Measurements from ENCODE around the gene MYOG.

- no peak for TF ChIP-seq CTCF (conservative IDR thresholded peaks at IDR 0.05; ENCODE audit: low read depth, low read length)
- TF ChIP-seq CHD1 (IDR thresholded peaks at IDR 0.05; ENCODE audit: low read depth, low read length), result no peak
- no peak for TF ChIP-seq SMC3 (IDR thresholded peaks at IDR 0.05; ENCODE audit: low read depth, low read length)
- no peak for TF ChIP-seq RAD21 (IDR thresholded peaks at IDR 0.05; ENCODE audit: low read length)
- TF ChIP-seq POLR2A (IDR thresholded peaks at IDR 0.05; ENCODE audit: low read depth, low read length), result no peak
- TF ChIP-seq, protein P1, sequence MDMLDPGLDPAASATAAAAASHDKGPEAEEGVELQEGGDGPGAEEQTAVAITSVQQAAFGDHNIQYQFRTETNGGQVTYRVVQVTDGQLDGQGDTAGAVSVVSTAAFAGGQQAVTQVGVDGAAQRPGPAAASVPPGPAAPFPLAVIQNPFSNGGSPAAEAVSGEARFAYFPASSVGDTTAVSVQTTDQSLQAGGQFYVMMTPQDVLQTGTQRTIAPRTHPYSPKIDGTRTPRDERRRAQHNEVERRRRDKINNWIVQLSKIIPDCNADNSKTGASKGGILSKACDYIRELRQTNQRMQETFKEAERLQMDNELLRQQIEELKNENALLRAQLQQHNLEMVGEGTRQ (IDR thresholded peaks at IDR 0.05; ENCODE audit: low read depth, low read length), result no peak
- no peak for TF ChIP-seq RCOR1 (IDR thresholded peaks at IDR 0.05; ENCODE audit: insufficient replicate concordance, low read length)
- no peak for TF ChIP-seq ELK1 (IDR thresholded peaks at IDR 0.05; ENCODE audit: borderline replicate concordance, low read depth, low read length)
- TF ChIP-seq MXI1 (IDR thresholded peaks at IDR 0.05; ENCODE audit: borderline replicate concordance, low read depth, low read length), result no peak
Measured at GRCh38 chr1:203082231-203082505, 3.6 kb downstream of the MYOG start.

Measured in IMR-90 (cell line).